ENCODE data around the gene CLPX. TPM values are rescaled to one million over a fixed set of nuclear protein-coding genes. Genes with fewer than 3 reads are reported as not detected.

CLPX gene
- total and polyA plus RNA-seq, 2 experiments from 2014 or later = 20.0 to 53.5 TPM

DNA sequence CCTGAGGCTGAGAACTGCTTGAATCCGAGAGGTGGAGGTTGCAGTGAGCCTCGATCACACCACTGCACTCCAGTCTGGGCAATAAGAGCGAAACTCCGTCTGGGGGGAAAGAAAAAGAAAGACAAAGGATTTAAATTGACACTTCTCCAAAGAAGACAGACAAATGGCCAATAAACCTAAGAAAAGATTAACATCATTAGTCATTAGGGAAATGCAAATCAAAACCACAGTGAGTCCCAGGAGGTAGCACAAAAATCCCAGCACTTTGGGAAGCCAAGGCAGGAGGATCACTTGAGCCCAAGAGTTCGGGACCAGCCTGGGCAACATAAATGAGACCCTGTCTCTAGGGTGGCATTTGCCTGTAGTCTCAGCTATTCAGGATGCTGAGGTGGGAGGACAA, 12.6 kb downstream of the CLPX start:
- Histone ChIP-seq H3K36me3 (replicated peaks; ENCODE audit: insufficient read depth, low read depth) (peaks cover 4% of the 10 kb centered on the region), H3K9me2 (replicated peaks; ENCODE audit: insufficient read depth) (no peaks in the 10 kb centered on the region), H4K20me1 (ENCODE audit: insufficient read depth, poor library complexity, severe bottlenecking) (peaks cover 2% of the 10 kb centered on the region), H3K4me2 (no peak overlapping the region), H2AFZ (no peak overlapping the region), H3K27me3 (no peaks in the 10 kb centered on the region), H3K27ac (no peak overlapping the region), H3K9me3 (ENCODE audit: low read depth) (no peaks in the 10 kb centered on the region), H3K79me2 (peaks cover 64% of the 10 kb centered on the region), H3K4me3 (no peak overlapping the region), H3K4me1 (ENCODE audit: insufficient read depth) (no peaks in the 10 kb centered on the region)
- no peak for DNase-seq (ENCODE audit: low spot score)
- TF ChIP-seq, protein P1, sequence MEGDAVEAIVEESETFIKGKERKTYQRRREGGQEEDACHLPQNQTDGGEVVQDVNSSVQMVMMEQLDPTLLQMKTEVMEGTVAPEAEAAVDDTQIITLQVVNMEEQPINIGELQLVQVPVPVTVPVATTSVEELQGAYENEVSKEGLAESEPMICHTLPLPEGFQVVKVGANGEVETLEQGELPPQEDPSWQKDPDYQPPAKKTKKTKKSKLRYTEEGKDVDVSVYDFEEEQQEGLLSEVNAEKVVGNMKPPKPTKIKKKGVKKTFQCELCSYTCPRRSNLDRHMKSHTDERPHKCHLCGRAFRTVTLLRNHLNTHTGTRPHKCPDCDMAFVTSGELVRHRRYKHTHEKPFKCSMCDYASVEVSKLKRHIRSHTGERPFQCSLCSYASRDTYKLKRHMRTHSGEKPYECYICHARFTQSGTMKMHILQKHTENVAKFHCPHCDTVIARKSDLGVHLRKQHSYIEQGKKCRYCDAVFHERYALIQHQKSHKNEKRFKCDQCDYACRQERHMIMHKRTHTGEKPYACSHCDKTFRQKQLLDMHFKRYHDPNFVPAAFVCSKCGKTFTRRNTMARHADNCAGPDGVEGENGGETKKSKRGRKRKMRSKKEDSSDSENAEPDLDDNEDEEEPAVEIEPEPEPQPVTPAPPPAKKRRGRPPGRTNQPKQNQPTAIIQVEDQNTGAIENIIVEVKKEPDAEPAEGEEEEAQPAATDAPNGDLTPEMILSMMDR (IDR thresholded peaks at IDR 0.05; ENCODE audit: poor library complexity) = no peak
- TF ChIP-seq EZH2phosphoT487 (IDR thresholded peaks at IDR 0.05; ENCODE audit: low read depth, severe bottlenecking, unreplicated experiment) = no peak
- TF ChIP-seq EZH2 (IDR thresholded peaks at IDR 0.05; ENCODE audit: borderline replicate concordance) = no peak
- 94% methylated on average over 5 of the region's 5 CpGs for WGBS (ENCODE audit: low lambda C conversion rate, missing lambda C conversion rate)

DNA sequence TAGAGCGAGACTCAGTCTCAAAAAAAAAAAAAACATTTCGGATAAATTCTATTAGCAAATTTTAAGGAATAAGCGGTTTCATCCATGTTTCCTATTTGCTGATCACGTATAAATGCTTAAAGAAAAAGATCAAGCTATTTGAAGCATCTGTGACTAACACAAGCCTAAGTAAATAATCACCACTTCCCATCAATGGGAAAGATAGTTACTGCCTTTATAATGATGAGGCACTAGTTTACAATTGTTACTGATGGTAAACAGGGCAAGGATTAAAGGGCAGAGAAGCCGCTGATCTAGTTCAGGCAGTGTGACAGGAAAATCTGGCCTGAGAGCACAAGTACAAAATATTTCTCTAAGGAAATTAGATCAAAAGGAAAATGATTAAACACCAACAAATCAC, 13.7 kb downstream of the CLPX start:
- Histone ChIP-seq H3K27me3 (no peaks in the 10 kb centered on the region), H3K27ac (no peak overlapping the region), H4K20me1 (ENCODE audit: insufficient read depth, poor library complexity, severe bottlenecking) (no peaks in the 10 kb centered on the region), H3K4me3 (no peak overlapping the region), H3K4me2 (no peak overlapping the region), H3K9me2 (replicated peaks; ENCODE audit: insufficient read depth) (no peaks in the 10 kb centered on the region), H3K36me3 (replicated peaks; ENCODE audit: insufficient read depth, low read depth) (peaks cover 4% of the 10 kb centered on the region), H3K4me1 (ENCODE audit: insufficient read depth) (no peaks in the 10 kb centered on the region), H3K79me2 (peaks cover 63% of the 10 kb centered on the region), H3K9me3 (ENCODE audit: low read depth) (no peaks in the 10 kb centered on the region), H2AFZ (no peak overlapping the region)
- 92% methylated on average over 5 of the region's 5 CpGs for WGBS (ENCODE audit: low lambda C conversion rate, missing lambda C conversion rate)
- DNase-seq (ENCODE audit: low spot score) = no peak
- TF ChIP-seq EZH2phosphoT487 (IDR thresholded peaks at IDR 0.05; ENCODE audit: low read depth, severe bottlenecking, unreplicated experiment) (no peak), EZH2 (IDR thresholded peaks at IDR 0.05; ENCODE audit: borderline replicate concordance) (no peak)
- TF ChIP-seq, protein P1 (IDR thresholded peaks at IDR 0.05; ENCODE audit: poor library complexity) = no peak

DNA sequence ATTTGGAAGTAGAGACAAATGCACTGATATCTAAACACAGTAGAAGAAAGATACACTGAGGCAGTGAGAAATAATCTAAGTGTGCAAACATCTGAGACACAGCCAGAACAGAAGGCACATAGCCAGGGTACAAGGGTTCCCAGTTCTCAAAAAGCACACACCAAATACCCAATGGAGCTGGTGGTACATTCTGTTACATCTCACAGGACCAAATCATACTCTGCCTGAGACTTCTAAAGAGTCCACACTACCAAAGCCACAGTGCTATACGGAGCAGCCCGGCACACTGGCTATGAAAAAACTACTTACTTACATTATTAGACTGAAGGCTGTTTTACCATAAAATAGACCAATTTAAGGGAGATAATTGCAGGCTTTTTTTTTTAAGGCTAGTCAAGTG, 19.3 kb downstream of the CLPX start:
- H2AFZ ChIP-seq = no peak overlapping the region
- 65% methylated on average over 2 of the region's 2 CpGs for WGBS (ENCODE audit: low lambda C conversion rate, missing lambda C conversion rate)
- DNase-seq (ENCODE audit: low spot score) = no peak
- H3K27ac ChIP-seq = no peak overlapping the region
- TF ChIP-seq EZH2 (IDR thresholded peaks at IDR 0.05; ENCODE audit: borderline replicate concordance) = no peak
- TF ChIP-seq EZH2phosphoT487 (IDR thresholded peaks at IDR 0.05; ENCODE audit: low read depth, severe bottlenecking, unreplicated experiment) = no peak
- TF ChIP-seq, protein P1 (IDR thresholded peaks at IDR 0.05; ENCODE audit: poor library complexity) = no peak
- peaks cover 13% of the 10 kb centered on the region for H4K20me1 ChIP-seq (ENCODE audit: insufficient read depth, poor library complexity, severe bottlenecking)
- no peak overlapping the region for H3K4me2 ChIP-seq
- peaks cover 44% of the 10 kb centered on the region for H3K79me2 ChIP-seq
- H3K36me3 ChIP-seq (replicated peaks; ENCODE audit: insufficient read depth, low read depth) = no peaks in the 10 kb centered on the region
- H3K4me3 ChIP-seq = no peak overlapping the region
- H3K4me1 ChIP-seq (ENCODE audit: insufficient read depth) = no peaks in the 10 kb centered on the region
- H3K9me3 ChIP-seq (ENCODE audit: low read depth) = no peaks in the 10 kb centered on the region
- H3K27me3 ChIP-seq = no peaks in the 10 kb centered on the region
- H3K9me2 ChIP-seq (replicated peaks; ENCODE audit: insufficient read depth) = no peaks in the 10 kb centered on the region

DNA sequence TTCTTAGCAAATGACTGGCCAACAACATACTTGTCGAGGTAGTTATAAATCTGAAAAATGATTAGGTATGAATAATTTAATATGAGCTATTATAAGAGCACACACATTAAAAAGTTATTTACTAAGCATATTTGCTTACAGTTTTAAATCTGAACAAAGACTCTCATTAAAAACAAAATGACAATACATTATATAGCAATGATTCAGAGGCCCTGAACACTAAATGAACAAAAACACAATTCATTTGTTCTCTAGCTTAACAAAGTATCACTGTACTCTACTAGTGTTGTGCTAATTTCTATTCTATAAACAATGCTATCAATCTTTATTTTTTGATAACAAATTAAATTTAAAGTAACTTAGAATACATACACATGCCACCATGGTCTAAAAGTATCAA, 21.0 kb downstream of the CLPX start:
- Histone ChIP-seq H3K27me3 (no peaks in the 10 kb centered on the region), H3K36me3 (replicated peaks; ENCODE audit: insufficient read depth, low read depth) (no peaks in the 10 kb centered on the region), H3K79me2 (peaks cover 29% of the 10 kb centered on the region), H3K4me1 (ENCODE audit: insufficient read depth) (no peaks in the 10 kb centered on the region), H3K9me2 (replicated peaks; ENCODE audit: insufficient read depth) (no peaks in the 10 kb centered on the region), H3K9me3 (ENCODE audit: low read depth) (no peaks in the 10 kb centered on the region), H3K4me3 (no peak overlapping the region), H3K27ac (no peak overlapping the region), H3K4me2 (no peak overlapping the region), H4K20me1 (ENCODE audit: insufficient read depth, poor library complexity, severe bottlenecking) (peaks cover 13% of the 10 kb centered on the region), H2AFZ (no peak overlapping the region)
- 100% methylated on average over 1 of the region's 1 CpG for WGBS (ENCODE audit: low lambda C conversion rate, missing lambda C conversion rate)
- no peak for DNase-seq (ENCODE audit: low spot score)
- TF ChIP-seq, protein P1 (IDR thresholded peaks at IDR 0.05; ENCODE audit: poor library complexity) = no peak
- TF ChIP-seq EZH2 (IDR thresholded peaks at IDR 0.05; ENCODE audit: borderline replicate concordance) (no peak), EZH2phosphoT487 (IDR thresholded peaks at IDR 0.05; ENCODE audit: low read depth, severe bottlenecking, unreplicated experiment) (no peak)
